ENCODE data around the gene VSX2.

VSX2 gene

DNA sequence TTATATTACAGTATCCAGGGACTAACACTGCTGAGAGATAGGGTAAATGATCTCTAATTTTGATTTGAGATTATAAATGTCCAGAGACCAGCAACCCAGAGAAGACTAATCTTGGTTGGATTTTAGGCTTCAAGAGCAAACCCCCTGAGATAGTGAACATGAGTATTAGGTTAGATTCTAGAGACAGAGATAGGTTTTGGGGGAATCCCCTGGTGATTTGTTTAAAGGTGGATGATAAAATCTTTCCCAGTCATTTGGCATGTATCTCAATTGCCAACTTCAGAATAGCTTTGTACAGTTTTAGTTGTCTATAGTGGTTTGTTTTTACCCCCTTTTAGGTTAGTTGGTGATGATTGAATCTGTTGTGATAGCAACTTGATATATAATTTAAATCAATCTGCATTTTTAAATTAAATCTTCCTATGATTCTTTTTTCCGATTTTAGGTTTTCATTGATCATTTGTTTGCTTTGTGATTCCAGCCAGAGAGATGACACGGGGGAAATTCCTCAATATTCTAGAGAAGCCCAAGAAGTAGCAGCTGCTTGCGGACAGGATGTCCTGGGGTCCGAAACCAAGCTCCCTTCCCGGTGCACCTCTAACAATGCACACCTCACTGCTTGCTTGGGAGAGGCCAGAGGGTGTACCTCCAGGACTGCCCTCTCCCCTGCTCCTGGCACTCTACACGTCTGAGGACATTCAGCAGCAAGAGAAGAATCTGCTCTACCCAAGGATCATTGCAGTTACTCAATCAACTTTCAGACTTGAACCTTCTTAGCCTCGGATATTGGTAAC, 40.6 kb upstream of the VSX2 start:
- Histone ChIP-seq H3K4me3 (ENCODE audit: low read depth, low read length) (no peak overlapping the region), H3K4me1 (ENCODE audit: control insufficient read depth, insufficient read depth, low read length) (no peaks in the 10 kb centered on the region), H3K36me3 (ENCODE audit: control insufficient read depth in 2 of 2, insufficient read depth in 1 of 2, low read length in 2 of 2) (peaks cover 0 to 17% of the 10 kb centered on the region in 2 experiments; a peak in 2 of 3 replicates), H3K27ac (ENCODE audit: extremely low read depth, low read depth, low read length) (no peak overlapping the region), H3K9me3 (ENCODE audit: control insufficient read depth, insufficient read depth, low read depth, low read length) (no peaks in the 10 kb centered on the region)
- CTCF ChIA-PET: interaction anchor here (0.9 to 1.1 kb wide), 2 partner anchors 53 to 88 kb away, joined by 4 read pairs; no protein-coding TSS in a partner anchor
- TF ChIP-seq SP2 (tag by site-specific recombination; IDR thresholded peaks at IDR 0.05) (no peak), ZFHX2 (tag by site-specific recombination; conservative IDR thresholded peaks at IDR 0.05) (no peak), ZNF514 (tag by site-specific recombination; IDR thresholded peaks at IDR 0.05) (no peak), TCF7L2 (IDR thresholded peaks at IDR 0.05; ENCODE audit: borderline replicate concordance, low read depth, low read length) (no peak), ZNF610 (tag by site-specific recombination; IDR thresholded peaks at IDR 0.05; ENCODE audit: borderline replicate concordance) (no peak), ZNF433 (tag by site-specific recombination; IDR thresholded peaks at IDR 0.05; ENCODE audit: low read depth) (no peak), KLF9 (tag by site-specific recombination; IDR thresholded peaks at IDR 0.05; ENCODE audit: low read depth) (no peak), YY2 (tag by site-specific recombination; IDR thresholded peaks at IDR 0.05) (no peak), ZNF239 (tag by site-specific recombination; IDR thresholded peaks at IDR 0.05) (no peak)
- TF ChIP-seq, protein P1, sequence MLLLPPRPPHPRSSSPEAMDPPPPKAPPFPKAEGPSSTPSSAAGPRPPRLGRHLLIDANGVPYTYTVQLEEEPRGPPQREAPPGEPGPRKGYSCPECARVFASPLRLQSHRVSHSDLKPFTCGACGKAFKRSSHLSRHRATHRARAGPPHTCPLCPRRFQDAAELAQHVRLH (tag by site-specific recombination; IDR thresholded peaks at IDR 0.05): no peak
- TF ChIP-seq, protein P2, sequence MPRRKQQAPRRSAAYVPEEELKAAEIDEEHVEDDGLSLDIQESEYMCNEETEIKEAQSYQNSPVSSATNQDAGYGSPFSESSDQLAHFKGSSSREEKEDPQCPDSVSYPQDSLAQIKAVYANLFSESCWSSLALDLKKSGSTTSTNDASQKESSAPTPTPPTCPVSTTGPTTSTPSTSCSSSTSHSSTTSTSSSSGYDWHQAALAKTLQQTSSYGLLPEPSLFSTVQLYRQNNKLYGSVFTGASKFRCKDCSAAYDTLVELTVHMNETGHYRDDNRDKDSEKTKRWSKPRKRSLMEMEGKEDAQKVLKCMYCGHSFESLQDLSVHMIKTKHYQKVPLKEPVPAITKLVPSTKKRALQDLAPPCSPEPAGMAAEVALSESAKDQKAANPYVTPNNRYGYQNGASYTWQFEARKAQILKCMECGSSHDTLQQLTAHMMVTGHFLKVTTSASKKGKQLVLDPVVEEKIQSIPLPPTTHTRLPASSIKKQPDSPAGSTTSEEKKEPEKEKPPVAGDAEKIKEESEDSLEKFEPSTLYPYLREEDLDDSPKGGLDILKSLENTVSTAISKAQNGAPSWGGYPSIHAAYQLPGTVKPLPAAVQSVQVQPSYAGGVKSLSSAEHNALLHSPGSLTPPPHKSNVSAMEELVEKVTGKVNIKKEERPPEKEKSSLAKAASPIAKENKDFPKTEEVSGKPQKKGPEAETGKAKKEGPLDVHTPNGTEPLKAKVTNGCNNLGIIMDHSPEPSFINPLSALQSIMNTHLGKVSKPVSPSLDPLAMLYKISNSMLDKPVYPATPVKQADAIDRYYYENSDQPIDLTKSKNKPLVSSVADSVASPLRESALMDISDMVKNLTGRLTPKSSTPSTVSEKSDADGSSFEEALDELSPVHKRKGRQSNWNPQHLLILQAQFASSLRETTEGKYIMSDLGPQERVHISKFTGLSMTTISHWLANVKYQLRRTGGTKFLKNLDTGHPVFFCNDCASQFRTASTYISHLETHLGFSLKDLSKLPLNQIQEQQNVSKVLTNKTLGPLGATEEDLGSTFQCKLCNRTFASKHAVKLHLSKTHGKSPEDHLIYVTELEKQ (tag by site-specific recombination; IDR thresholded peaks at IDR 0.05; ENCODE audit: borderline replicate concordance): no peak
- POLR2A ChIA-PET: no interaction called here

DNA sequence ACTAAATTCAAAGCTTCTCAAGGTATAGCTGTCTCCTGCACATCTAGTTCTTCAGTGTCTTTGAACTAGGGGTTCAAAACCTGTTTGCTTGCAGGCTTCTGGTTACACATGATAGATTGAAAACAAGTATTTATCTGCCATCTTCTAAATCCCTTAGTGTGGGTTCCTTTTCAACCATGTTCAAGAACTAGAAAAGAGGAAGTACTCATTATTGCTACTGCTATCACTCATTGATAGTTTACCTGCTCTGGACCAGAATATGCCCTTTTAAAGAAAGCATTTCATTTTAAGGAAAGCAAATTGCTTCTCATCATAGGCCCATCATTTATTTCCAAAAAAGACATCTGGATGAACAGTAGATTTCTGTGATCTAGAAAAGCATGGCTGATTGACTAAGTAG, 37.1 kb upstream of the VSX2 start:
- H3K4me3 ChIP-seq (ENCODE audit: low read depth, low read length): no peak overlapping the region
- no peaks in the 10 kb centered on the region for H3K9me3 ChIP-seq (ENCODE audit: control insufficient read depth, insufficient read depth, low read depth, low read length)
- ChIA-PET POLR2A (no interaction called here), CTCF (interaction anchor here (0.6 kb wide), 1 partner anchor 15 kb away, joined by 3 read pairs; no protein-coding TSS in a partner anchor)
- peaks cover 0 to 17% of the 10 kb centered on the region in 2 experiments; a peak in 2 of 3 replicates for H3K36me3 ChIP-seq (ENCODE audit: control insufficient read depth in 2 of 2, insufficient read depth in 1 of 2, low read length in 2 of 2)
- no peak overlapping the region for H3K27ac ChIP-seq (ENCODE audit: extremely low read depth, low read depth, low read length)
- H3K4me1 ChIP-seq (ENCODE audit: control insufficient read depth, insufficient read depth, low read length): no peaks in the 10 kb centered on the region
- TF ChIP-seq BCL11B (tag by site-specific recombination; IDR thresholded peaks at IDR 0.05; ENCODE audit: low read depth) (no peak), ZNF16 (tag by site-specific recombination; IDR thresholded peaks at IDR 0.05; ENCODE audit: low read depth) (no peak)
- TF ChIP-seq, protein P3, sequence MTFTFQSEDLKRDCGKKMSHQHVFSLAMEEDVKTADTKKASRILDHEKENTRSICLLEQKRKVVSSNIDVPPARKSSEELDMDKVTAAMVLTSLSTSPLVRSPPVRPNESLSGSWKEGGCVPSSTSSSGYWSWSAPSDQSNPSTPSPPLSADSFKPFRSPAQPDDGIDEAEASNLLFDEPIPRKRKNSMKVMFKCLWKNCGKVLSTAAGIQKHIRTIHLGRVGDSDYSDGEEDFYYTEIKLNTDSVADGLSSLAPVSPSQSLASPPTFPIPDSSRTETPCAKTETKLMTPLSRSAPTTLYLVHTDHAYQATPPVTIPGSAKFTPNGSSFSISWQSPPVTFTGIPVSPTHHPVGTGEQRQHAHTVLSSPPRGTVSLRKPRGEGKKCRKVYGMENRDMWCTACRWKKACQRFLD (tag by site-specific recombination; IDR thresholded peaks at IDR 0.05): no peak
- TF ChIP-seq, protein P4, sequence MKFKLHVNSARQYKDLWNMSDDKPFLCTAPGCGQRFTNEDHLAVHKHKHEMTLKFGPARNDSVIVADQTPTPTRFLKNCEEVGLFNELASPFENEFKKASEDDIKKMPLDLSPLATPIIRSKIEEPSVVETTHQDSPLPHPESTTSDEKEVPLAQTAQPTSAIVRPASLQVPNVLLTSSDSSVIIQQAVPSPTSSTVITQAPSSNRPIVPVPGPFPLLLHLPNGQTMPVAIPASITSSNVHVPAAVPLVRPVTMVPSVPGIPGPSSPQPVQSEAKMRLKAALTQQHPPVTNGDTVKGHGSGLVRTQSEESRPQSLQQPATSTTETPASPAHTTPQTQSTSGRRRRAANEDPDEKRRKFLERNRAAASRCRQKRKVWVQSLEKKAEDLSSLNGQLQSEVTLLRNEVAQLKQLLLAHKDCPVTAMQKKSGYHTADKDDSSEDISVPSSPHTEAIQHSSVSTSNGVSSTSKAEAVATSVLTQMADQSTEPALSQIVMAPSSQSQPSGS (tag by site-specific recombination; IDR thresholded peaks at IDR 0.05; ENCODE audit: low read depth): no peak
